ENCODE data around the gene PITRM1.
A peak's percentile ranks its signal among the peaks of the same experiment; 100 is the strongest.

Gene PITRM1

GRCh38 chr10:3094609-3095036, 78.0 kb downstream of the PITRM1 start:
- H3K9me3 ChIP-seq (ENCODE audit: low read length): no peaks in the 10 kb centered on the region
- no peaks in the 10 kb centered on the region for H3K27me3 ChIP-seq (ENCODE audit: control insufficient read depth in 1 of 2, insufficient read depth in 2 of 2, low read length in 2 of 2)
- no peaks in the 10 kb centered on the region for H3K36me3 ChIP-seq (ENCODE audit: insufficient read depth, low read length)
- H3K4me3 ChIP-seq (ENCODE audit: low read depth in 1 of 2, low read length in 2 of 2): peak overlapping the region in 1 of 2 donors; percentile 36
- peak overlapping the region; percentile 67 for H3K27ac ChIP-seq (ENCODE audit: low read depth, low read length)
- peaks cover 38% of the 10 kb centered on the region for H3K4me1 ChIP-seq (ENCODE audit: insufficient read depth, low read length)
- no peak overlapping the region for H3K9ac ChIP-seq (ENCODE audit: low read length)

- Histone ChIP-seq H3K36me3 (ENCODE audit: insufficient read depth, low read length) (no peaks in the 10 kb centered on the region), H3K27ac (ENCODE audit: low read depth, low read length) (peak overlapping the region; percentile 67), H3K27me3 (ENCODE audit: control insufficient read depth in 1 of 2, insufficient read depth in 2 of 2, low read length in 2 of 2) (no peaks in the 10 kb centered on the region), H3K4me3 (ENCODE audit: low read depth in 1 of 2, low read length in 2 of 2) (no peak overlapping the region), H3K9me3 (ENCODE audit: low read length) (no peaks in the 10 kb centered on the region), H3K4me1 (ENCODE audit: insufficient read depth, low read length) (peaks cover 38% of the 10 kb centered on the region), H3K9ac (ENCODE audit: low read length) (no peak overlapping the region)
Measured at GRCh38 chr10:3093996-3094395, 78.6 kb downstream of the PITRM1 start.

GRCh38 chr10:3091921-3092320, 80.7 kb downstream of the PITRM1 start:
- H3K27ac ChIP-seq (ENCODE audit: low read depth, low read length): no peak overlapping the region
- peaks cover 38% of the 10 kb centered on the region for H3K4me1 ChIP-seq (ENCODE audit: insufficient read depth, low read length)
- no peaks in the 10 kb centered on the region for H3K9me3 ChIP-seq (ENCODE audit: low read length)
- H3K36me3 ChIP-seq (ENCODE audit: insufficient read depth, low read length): no peaks in the 10 kb centered on the region
- H3K9ac ChIP-seq (ENCODE audit: low read length): no peak overlapping the region
- no peak overlapping the region for H3K4me3 ChIP-seq (ENCODE audit: low read depth in 1 of 2, low read length in 2 of 2)
- H3K27me3 ChIP-seq (ENCODE audit: control insufficient read depth in 1 of 2, insufficient read depth in 2 of 2, low read length in 2 of 2): no peaks in the 10 kb centered on the region

GRCh38 chr10:3090914-3091787, 81.4 kb downstream of the PITRM1 start:
- H3K36me3 ChIP-seq (ENCODE audit: insufficient read depth, low read length): no peaks in the 10 kb centered on the region
- peaks cover 34% of the 10 kb centered on the region for H3K4me1 ChIP-seq (ENCODE audit: insufficient read depth, low read length)
- H3K27ac ChIP-seq (ENCODE audit: low read depth, low read length): no peak overlapping the region
- no peaks in the 10 kb centered on the region for H3K9me3 ChIP-seq (ENCODE audit: low read length)
- no peak overlapping the region for H3K9ac ChIP-seq (ENCODE audit: low read length)
- no peak overlapping the region for H3K4me3 ChIP-seq (ENCODE audit: low read depth in 1 of 2, low read length in 2 of 2)
- H3K27me3 ChIP-seq (ENCODE audit: control insufficient read depth in 1 of 2, insufficient read depth in 2 of 2, low read length in 2 of 2): no peaks in the 10 kb centered on the region

- H3K4me1 ChIP-seq (ENCODE audit: insufficient read depth, low read length): peaks cover 29% of the 10 kb centered on the region
- no peak overlapping the region for H3K27ac ChIP-seq (ENCODE audit: low read depth, low read length)
- H3K4me3 ChIP-seq (ENCODE audit: low read depth in 1 of 2, low read length in 2 of 2): no peak overlapping the region
- H3K9ac ChIP-seq (ENCODE audit: low read length): no peak overlapping the region
- no peaks in the 10 kb centered on the region for H3K9me3 ChIP-seq (ENCODE audit: low read length)
- H3K36me3 ChIP-seq (ENCODE audit: insufficient read depth, low read length): no peaks in the 10 kb centered on the region
- no peaks in the 10 kb centered on the region for H3K27me3 ChIP-seq (ENCODE audit: control insufficient read depth in 1 of 2, insufficient read depth in 2 of 2, low read length in 2 of 2)
Measured at GRCh38 chr10:3090388-3090787, 82.2 kb downstream of the PITRM1 start.

All from muscle layer of colon (tissue), 2 donors.